Pancreas (tissue), 10 donors: Measurements from ENCODE around the gene ITFG1. TPM values are rescaled to one million over a fixed set of nuclear protein-coding genes. Genes with fewer than 3 reads are reported as not detected.

Source experiments
- ATAC-seq, 4 donors: fragments of 200-7000 bp; cut with Tn5 transposase; one replicate each; pipeline versions ENCODE4 v1.8.0 to v1.9.1; 2020; ENCODE audit warnings: mild to moderate bottlenecking in 4 of 4, moderate library complexity in 4 of 4
- DNase-seq, 6 donors: peaks; one replicate each; pipeline ENCODE4 v3.0.0-alpha.2; 2020
- FAIRE-seq: peaks from 2 replicates; lab custom pipeline; 2012; peaks lifted over from hg19 to GRCh38; lab: Jason Lieb, UNC
- H3K27ac ChIP-seq, 4 donors: fragments of 200-600 bp; sonication (generic); 1 replicate in 3 of 4; 2 replicates in 1 of 4; pipeline versions ENCODE4 v1.5.0 to v1.8.0; 2020
- H3K27me3 ChIP-seq, 4 donors: fragments of 200-600 bp; one replicate each; pipeline ENCODE4 v1.8.0; 2021
- H3K36me3 ChIP-seq, 3 donors: fragments of 200-600 bp; sonication (generic) in 1 of 3; one replicate each; pipeline versions ENCODE4 v1.5.0 to v1.8.0; 2020 to 2021
- H3K4me1 ChIP-seq, 3 donors: fragments of 200-600 bp; one replicate each; pipeline ENCODE4 v1.8.0; 2021
- H3K4me3 ChIP-seq, 4 donors: fragments of 200-600 bp; sonication (generic) in 2 of 4; one replicate each; pipeline versions ENCODE4 v1.5.0 to v1.8.0; 2020 to 2021
- H3K9me3 ChIP-seq, 4 donors: fragments of 200-600 bp; one replicate each; pipeline ENCODE4 v1.8.0; 2021
- CTCF ChIP-seq, 4 donors: fragments of 200-600 bp; sonication (generic) in 3 of 4; IDR thresholded peaks; one replicate each; pipeline versions ENCODE4 v1.5.0 to v1.8.0; 2021; ENCODE audit warnings: antibody characterized with exemption in 4 of 4
- WGBS, 2 donors: extraction: QIAGEN DNeasy Blood & Tissue Kit; methylation state at CpG; one replicate each; pipeline ENCODE4 v1.1.7; 2013; 5-methylcytosine and 5-hydroxymethylcytosine counted together
- intact Hi-C, 3 donors: fragments of 100-400 bp; cut with DNase I; formaldehyde crosslinking; loops; one replicate each; pipeline versions ENCODE4 v1.11.1 to v1.14.2; 2022
- polyA plus RNA-seq, 2 donors: library from polyadenylated mRNA; stranded (reverse); fragments of 200-250 nt; gene quantifications; one replicate each; pipeline ENCODE4 v1.2.3, GENCODE V29; 2013
- total RNA-seq, 6 donors: library from RNA; stranded (reverse); fragmentation: NEBNext Ultra II Directional in 4 of 6; extraction: Animal tissue kit (Norgen Biotek cat#: 25700) in 4 of 6; gene quantifications; one replicate each; pipeline versions ENCODE4 v1.2.1 to v1.2.4, GENCODE V29; 2021 to 2023
- donor health status: healthy with polysubstance abuse.
- donor health status: DM: no; HTN: no; CAD: no; lungs with moderate emphysema.
- donor health status: DM: no; HTN: no; CAD: no.
- donor health status: control.
- donor health status: control.
- donor health status: Bipolar disorder and iron deficiency.
- donor health status: DM: yes; HTN: yes; CAD: no.
- donor health status: DM: no; HTN: no; CAD: no.
- donor health status: DM: no; HTN: no; CAD: no.
- donor health status: DM: yes; HTN: yes; CAD: no.

The ITFG1 gene
- total and polyA plus RNA-seq, 8 donors: 5.9 to 33.9 (median 21.2) TPM

- no peaks in the 10 kb centered on the region for H3K36me3 ChIP-seq
- 97 to 98% methylated on average over 5 of the region's 5 CpGs for WGBS, 2 donors
- H3K9me3 ChIP-seq: no peaks in the 10 kb centered on the region
- intact Hi-C loops: no loop called here
- H3K27ac ChIP-seq: no peak overlapping the region
- FAIRE-seq (no peak), ATAC-seq (no peak), DNase-seq (no peak)
- no peaks in the 10 kb centered on the region for H3K27me3 ChIP-seq
- TF ChIP-seq CTCF (IDR thresholded peaks at IDR 0.05): no peak
- no peak overlapping the region for H3K4me3 ChIP-seq
- no peaks in the 10 kb centered on the region for H3K4me1 ChIP-seq
These were observed 175.9 kb downstream of the ITFG1 start for GRCh38 chr16:47284999-47285398.

GRCh38 chr16:47278306-47278970 lies 182.4 kb downstream of the ITFG1 start:
- Histone ChIP-seq H3K36me3 (no peaks in the 10 kb centered on the region), H3K4me3 (no peak overlapping the region), H3K4me1 (no peaks in the 10 kb centered on the region), H3K27me3 (no peaks in the 10 kb centered on the region), H3K9me3 (no peaks in the 10 kb centered on the region), H3K27ac (no peak overlapping the region)
- intact Hi-C loops: no loop called here
- TF ChIP-seq CTCF (IDR thresholded peaks at IDR 0.05): no peak
- ATAC-seq (no peak), FAIRE-seq (no peak), DNase-seq (no peak)
- WGBS, 2 donors: 96 to 97% methylated on average over 5 of the region's 5 CpGs

- Histone ChIP-seq H3K4me1 (no peaks in the 10 kb centered on the region), H3K4me3 (no peak overlapping the region), H3K9me3 (no peaks in the 10 kb centered on the region), H3K36me3 (no peaks in the 10 kb centered on the region), H3K27ac (no peak overlapping the region), H3K27me3 (no peaks in the 10 kb centered on the region)
- intact Hi-C loops: no loop called here
- ATAC-seq: no peak
- no peak for DNase-seq
- FAIRE-seq: no peak
- TF ChIP-seq CTCF (IDR thresholded peaks at IDR 0.05): no peak
- 53 to 65% methylated on average over 1 of the region's 1 CpG for WGBS, 2 donors
These were observed 184.3 kb downstream of the ITFG1 start for GRCh38 chr16:47276522-47276921.

- FAIRE-seq (no peak), ATAC-seq (no peak), DNase-seq (no peak)
- no peaks in the 10 kb centered on the region for H3K9me3 ChIP-seq
- H3K36me3 ChIP-seq: no peaks in the 10 kb centered on the region
- intact Hi-C loops: no loop called here
- no peaks in the 10 kb centered on the region for H3K27me3 ChIP-seq
- WGBS, 2 donors: 94 to 98% methylated on average over 2 of the region's 2 CpGs
- no peak for TF ChIP-seq CTCF (IDR thresholded peaks at IDR 0.05)
- H3K27ac ChIP-seq: no peak overlapping the region
- no peaks in the 10 kb centered on the region for H3K4me1 ChIP-seq
- no peak overlapping the region for H3K4me3 ChIP-seq
These were observed 197.9 kb downstream of the ITFG1 start for GRCh38 chr16:47262938-47263337.

- Histone ChIP-seq H3K27ac (no peak overlapping the region), H3K36me3 (peaks cover 0 to 5% (median 0%) of the 10 kb centered on the region in 3 donors), H3K9me3 (no peaks in the 10 kb centered on the region), H3K27me3 (no peaks in the 10 kb centered on the region), H3K4me3 (no peak overlapping the region), H3K4me1 (no peaks in the 10 kb centered on the region)
- FAIRE-seq (no peak), DNase-seq (no peak), ATAC-seq (no peak)
- intact Hi-C loops: no loop called here
- 95 to 97% methylated on average over 11 of the region's 11 CpGs for WGBS, 2 donors
- TF ChIP-seq CTCF (IDR thresholded peaks at IDR 0.05): no peak
These were observed 200.4 kb downstream of the ITFG1 start for GRCh38 chr16:47260503-47260902.
